ENCODE results near the gene SNAI3.

- TF ChIP-seq CTCF (conservative IDR thresholded peaks at IDR 0.05; ENCODE audit: low read depth, low read length) (no peak), POLR2A (IDR thresholded peaks at IDR 0.05; ENCODE audit: low read depth, low read length) (no peak)
Measured at GRCh38 chr16:88731699-88732098, 45.4 kb upstream of the SNAI3 start.

Measured in IMR-90 (cell line).